SK-N-SH (cell line): ENCODE data around the gene ANKRD10. TPM values are rescaled to one million over a fixed set of nuclear protein-coding genes. Genes with fewer than 3 reads are reported as not detected.

ENCODE experiments used
- CTCF ChIA-PET: fragments of 300-600, 350-600 bp; formaldehyde crosslinking; extraction: SDS; loops from one replicate; lab custom pipeline; 2021; lab: Yijun Ruan, JAX
- POLR2A ChIA-PET: fragments of 350-600 bp; sonication (Branson Sonifier 250); formaldehyde crosslinking; extraction: SDS; loops from one replicate; lab custom pipeline; 2020; ENCODE audit warnings: antibody characterized with exemption, inconsistent platforms; lab: Yijun Ruan, JAX
- DNase-seq: peaks from one replicate; pipeline ENCODE4 v3.0.0; 2012
- H2AFZ ChIP-seq: fragments of 200-600 bp; sonication (generic); 2 replicates; pipeline ENCODE4 v1.8.1; 2016; ENCODE audit warnings: antibody characterized with exemption, mild to moderate bottlenecking, low read depth
- H3F3A ChIP-seq: fragments of 200-600 bp; sonication (generic); replicated peaks from 2 replicates; pipeline ENCODE3; 2016; ENCODE audit warnings: antibody characterized with exemption, mild to moderate bottlenecking; ENCODE audit not compliant: insufficient read depth
- H3K27ac ChIP-seq, 2 experiments: fragments of 200-500 bp in 1 of 2; fragments of 200-600 bp in 1 of 2; sonication (Bioruptor generic) in 1 of 2; sonication (generic), shearing (Covaris generic) in 1 of 2; 2 replicates each; pipeline versions ENCODE4 v1.5.1 to v1.6.1; 2014 to 2016; ENCODE audit warnings: low read depth in 2 of 2, inconsistent platforms in 1 of 2, low read length in 1 of 2, mild to moderate bottlenecking in 1 of 2, mixed read lengths in 1 of 2
- H3K27me3 ChIP-seq: fragments of 200-600 bp; sonication (generic), shearing (Covaris generic); 2 replicates; pipeline ENCODE4 v1.6.1; 2016; ENCODE audit warnings: mixed run types; ENCODE audit not compliant: insufficient read depth
- H3K36me3 ChIP-seq, 2 experiments: fragments of 200-500 bp in 1 of 2; fragments of 200-600 bp in 1 of 2; sonication (Bioruptor generic) in 1 of 2; sonication (generic) in 1 of 2; replicated peaks in 1 of 2; 2 replicates each; pipeline versions ENCODE3 to v1.5.1; 2014 to 2016; ENCODE audit warnings: low read length in 1 of 2, mild to moderate bottlenecking in 1 of 2; ENCODE audit not compliant: insufficient read depth in 2 of 2, control insufficient read depth in 1 of 2
- H3K4me1 ChIP-seq, 2 experiments: fragments of 200-500 bp in 1 of 2; fragments of 200-600 bp in 1 of 2; sonication (Bioruptor generic) in 1 of 2; sonication (generic), shearing (Covaris generic) in 1 of 2; 2 replicates each; pipeline versions ENCODE4 v1.5.1 to v1.6.1; 2014 to 2016; ENCODE audit warnings: low read depth in 1 of 2, low read length in 1 of 2, mixed run types in 1 of 2; ENCODE audit not compliant: insufficient read depth in 2 of 2, control insufficient read depth in 1 of 2
- H3K4me2 ChIP-seq: fragments of 200-600 bp; sonication (generic), shearing (Covaris generic); 2 replicates; pipeline ENCODE4 v1.6.1; 2017; ENCODE audit warnings: mixed run types
- H3K4me3 ChIP-seq, 2 experiments: fragments of 200-500 bp in 1 of 2; fragments of 200-600 bp in 1 of 2; sonication (Bioruptor generic) in 1 of 2; sonication (generic), shearing (Covaris generic) in 1 of 2; 2 replicates each; pipeline versions ENCODE4 v1.5.1 to v1.8.1; 2014 to 2016; ENCODE audit warnings: low read depth in 2 of 2, inconsistent platforms in 1 of 2, low read length in 1 of 2, mild to moderate bottlenecking in 1 of 2, mixed read lengths in 1 of 2, moderate library complexity in 1 of 2
- H3K79me2 ChIP-seq: fragments of 200-600 bp; sonication (generic); 2 replicates; pipeline ENCODE4 v1.8.1; 2017; ENCODE audit warnings: mild to moderate bottlenecking; ENCODE audit not compliant: insufficient read depth
- H3K9ac ChIP-seq: fragments of 200-600 bp; sonication (generic); 2 replicates; pipeline ENCODE4 v1.6.1; 2017; ENCODE audit warnings: mixed run types
- H3K9me2 ChIP-seq: fragments of 200-600 bp; sonication (generic); 2 replicates; pipeline ENCODE4 v1.6.1; 2017; ENCODE audit warnings: mixed run types
- H3K9me3 ChIP-seq: fragments of 200-600 bp; sonication (generic); 2 replicates; pipeline ENCODE4 v1.6.1; 2017; ENCODE audit warnings: mixed run types, mild to moderate bottlenecking, moderate library complexity
- H4K20me1 ChIP-seq: fragments of 200-600 bp; sonication (generic); 2 replicates; pipeline ENCODE4 v1.6.1; 2017; ENCODE audit warnings: mild to moderate bottlenecking, mixed run types; ENCODE audit not compliant: insufficient read depth
- CTCF ChIP-seq: fragments of 200-600 bp; sonication (generic); IDR thresholded peaks from 2 replicates; pipeline ENCODE4 v1.6.1; 2017; ENCODE audit warnings: antibody characterized with exemption, mild to moderate bottlenecking, moderate library complexity
- MAX ChIP-seq: IDR thresholded peaks from 2 replicates; pipeline ENCODE4 v1.4.0; 2012; ENCODE audit warnings: low read depth
- MXI1 ChIP-seq: IDR thresholded peaks from 2 replicates; pipeline ENCODE4 v1.6.1; 2012; ENCODE audit warnings: mild to moderate bottlenecking, low read depth, low read length, improper control_type of control experiment
- NRF1 ChIP-seq: IDR thresholded peaks from 2 replicates; pipeline ENCODE4 v1.6.1; 2012; ENCODE audit warnings: low read depth, mild to moderate bottlenecking, low read length
- RCOR1 ChIP-seq: fragments of 150-350 bp; IDR thresholded peaks from 2 replicates; pipeline ENCODE4 v1.6.1; 2017; ENCODE audit warnings: antibody characterized with exemption, low read length
- REST ChIP-seq: IDR thresholded peaks from 2 replicates; pipeline ENCODE4 v1.6.1; 2012; ENCODE audit warnings: mild to moderate bottlenecking, low read depth, low read length, moderate library complexity
- RFX5 ChIP-seq: IDR thresholded peaks from 2 replicates; pipeline ENCODE4 v1.6.1; 2012; ENCODE audit warnings: mild to moderate bottlenecking, improper control_type of control experiment, low read length
- SIN3A ChIP-seq: IDR thresholded peaks from 2 replicates; pipeline ENCODE4 v1.6.1; 2012; ENCODE audit warnings: low read depth, mild to moderate bottlenecking, low read length, moderate library complexity, borderline replicate concordance
- TAF1 ChIP-seq: IDR thresholded peaks from 2 replicates; pipeline ENCODE4 v1.6.1; 2012; ENCODE audit warnings: low read depth, mild to moderate bottlenecking, low read length, moderate library complexity, borderline replicate concordance
- TCF12 ChIP-seq: IDR thresholded peaks from 2 replicates; pipeline ENCODE4 v1.4.0; 2012
- USF1 ChIP-seq: IDR thresholded peaks from 2 replicates; pipeline ENCODE4 v1.4.0; 2012; ENCODE audit warnings: low read depth, borderline replicate concordance
- WGBS: methylation state at CpG from one replicate; pipeline ENCODE4 v1.1.6; 2017; ENCODE audit warnings: low lambda C conversion rate; 5-methylcytosine and 5-hydroxymethylcytosine counted together
- polyA plus RNA-seq, 3 experiments: library from polyadenylated mRNA; depleted of rRNA; stranded (reverse); fragments of >200 nt; gene quantifications; 2 replicates each; pipeline ENCODE4 v1.2.3, GENCODE V29; 2012

Gene ANKRD10
- polyA plus RNA-seq, 1 of the 3 experiments (the other 2 are of a cell fraction), result 53.2 TPM

GRCh38 chr13:110932588-110932987 is 17.7 kb upstream of the ANKRD10 start:
- DNase-seq, result no peak
- 0 out of 2 replicates have a peak, but pooled peaks cover 6% of the 10 kb centered on the region for H3K27me3 ChIP-seq
- H2AFZ ChIP-seq, result no peak overlapping the region
- H3K4me2 ChIP-seq, result no peak overlapping the region
- H3K9me2 ChIP-seq, result no peaks in the 10 kb centered on the region
- no peaks in the 10 kb centered on the region for H3K9me3 ChIP-seq
- ChIA-PET POLR2A (no interaction called here), CTCF (interaction anchor here (0.9 kb wide), 1 partner anchor 9 kb away, joined by 3 read pairs; no protein-coding TSS in a partner anchor)
- H3K79me2 ChIP-seq, result no peaks in the 10 kb centered on the region
- H3K9ac ChIP-seq, result no peak overlapping the region
- no peaks in the 10 kb centered on the region for H3K4me1 ChIP-seq
- no peak for TF ChIP-seq SIN3A
- TF ChIP-seq MAX, result no peak
- TF ChIP-seq NRF1, result no peak
- TF ChIP-seq RFX5, result no peak
- no peak for TF ChIP-seq TCF12
- TF ChIP-seq MXI1, result no peak
- no peak for TF ChIP-seq TAF1
- no peak for TF ChIP-seq CTCF
- TF ChIP-seq RCOR1, result no peak
- TF ChIP-seq USF1, result no peak
- TF ChIP-seq REST, result no peak
- WGBS, result 52% methylated on average over 3 of the region's 3 CpGs
- H3K36me3 ChIP-seq, result no peaks in the 10 kb centered on the region
- no peaks in the 10 kb centered on the region for H4K20me1 ChIP-seq
- H3K27ac ChIP-seq, result no peak overlapping the region
- H3K4me3 ChIP-seq, result no peak overlapping the region
- H3F3A ChIP-seq, result no peaks in the 10 kb centered on the region
